ENCODE measurements around the gene TUBB4A. TPM values are rescaled to one million over a fixed set of nuclear protein-coding genes. Genes with fewer than 3 reads are reported as not detected.

TUBB4A gene
- total and polyA plus RNA-seq, 5 donors: 0.45 to 7.4 (median 2.6) TPM

DNA sequence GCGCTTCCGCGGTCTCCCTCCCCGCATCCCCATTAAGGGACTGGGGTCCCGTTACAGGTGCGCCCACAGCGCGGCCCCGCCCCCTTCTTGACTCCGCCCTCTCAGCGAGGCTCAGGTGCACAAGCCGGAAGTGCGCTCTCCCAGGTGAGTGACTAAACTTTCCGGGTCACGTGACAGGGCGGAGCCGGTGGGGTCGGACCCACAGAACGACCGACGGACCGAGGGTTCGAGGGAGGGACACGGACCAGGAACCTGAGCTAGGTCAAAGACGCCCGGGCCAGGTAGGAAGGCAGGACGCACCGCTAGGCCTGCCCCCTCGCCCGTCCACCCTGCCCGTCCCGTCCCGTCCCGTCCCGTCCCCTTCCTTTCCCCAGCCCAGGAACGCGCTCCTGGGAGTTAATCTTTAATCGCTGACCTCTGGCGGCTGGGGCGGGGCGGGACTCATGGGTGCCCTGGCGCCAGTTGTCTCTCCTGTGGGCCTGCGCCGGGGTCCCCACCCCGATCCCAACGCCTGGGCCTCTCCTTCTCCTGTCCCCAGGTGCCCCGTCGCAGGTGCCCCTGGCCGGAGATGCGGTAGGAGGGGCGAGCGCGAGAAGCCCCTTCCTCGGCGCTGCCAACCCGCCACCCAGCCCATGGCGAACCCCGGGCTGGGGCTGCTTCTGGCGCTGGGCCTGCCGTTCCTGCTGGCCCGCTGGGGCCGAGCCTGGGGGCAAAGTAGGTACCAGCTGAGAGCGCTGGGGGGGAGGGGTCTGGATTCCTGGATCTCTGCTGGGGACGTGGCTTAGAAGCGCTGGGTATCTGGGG is 37.8 kb downstream of the TUBB4A start, which contains the start of gene CRB3:
Gene CRB3, plus strand, starts transcription at position 202 of the 804 bp plus-strand sequence. Its CDS starts 431 bp downstream, at position 633.
- intact Hi-C loops (cut with DNase I): no loop called here
- Histone ChIP-seq H3K4me3 (ENCODE audit: low read length) (no peak within 1 kb of the TSS), H3K27ac (ENCODE audit: low read length) (no peak within 1 kb of the TSS), H3K9me3 (ENCODE audit: control insufficient read depth, low read length) (no peaks in the 10 kb centered on the region), H3K4me1 (ENCODE audit: control insufficient read depth, insufficient read depth, low read length) (no peaks in the 10 kb centered on the region), H3K27me3 (ENCODE audit: control insufficient read depth, insufficient read depth) (no peaks in the 10 kb centered on the region)
- DNase-seq (no peak), ATAC-seq (no peak)
- 3% methylated on average over 65 of the region's 65 CpGs for WGBS

DNA sequence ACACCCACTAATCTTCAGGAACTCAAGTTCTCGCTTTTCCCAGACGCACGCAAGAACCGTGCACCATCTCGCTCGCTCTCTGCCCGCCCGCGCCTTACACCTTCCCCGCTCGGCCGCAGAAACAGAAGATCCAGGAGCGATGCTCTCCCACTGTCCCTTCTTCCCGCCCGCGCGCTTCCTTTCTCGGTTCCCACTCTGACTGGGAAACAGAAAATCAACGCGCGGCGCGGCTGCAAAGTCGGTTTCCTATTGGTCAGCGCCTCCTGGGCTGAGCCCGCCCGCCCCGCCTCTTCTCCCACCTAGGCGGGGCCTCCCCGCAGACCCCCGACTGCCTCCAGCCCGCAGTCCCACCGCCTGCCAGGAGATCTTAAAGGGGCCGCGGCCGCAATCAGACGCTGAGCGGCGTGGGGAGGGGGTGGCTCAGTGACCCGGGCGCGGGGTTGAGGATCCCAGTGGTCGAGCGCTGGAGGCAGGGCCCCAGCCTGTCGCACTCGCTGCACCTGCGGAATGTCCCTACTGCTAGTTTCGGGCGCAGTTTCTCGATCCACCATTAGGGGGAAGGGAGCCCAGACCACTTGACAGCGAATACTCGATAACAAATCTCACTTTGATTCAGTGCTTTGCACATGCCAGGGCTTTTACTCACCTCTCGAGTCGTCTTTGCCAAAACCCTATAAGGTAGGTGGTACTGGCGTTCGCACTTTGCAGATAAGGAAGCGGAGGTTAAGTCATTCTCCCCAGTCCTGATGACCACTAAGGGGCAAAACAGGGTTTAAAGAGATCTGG is 41.8 kb downstream of the TUBB4A start:
- peak overlapping the region; percentile 87 for H3K4me3 ChIP-seq (ENCODE audit: low read length)
- ATAC-seq (peak; percentile 95 to 97), DNase-seq (peak; percentile 97 to 99 (median 98))
- no peaks in the 10 kb centered on the region for H3K27me3 ChIP-seq (ENCODE audit: control insufficient read depth, insufficient read depth)
- no peaks in the 10 kb centered on the region for H3K4me1 ChIP-seq (ENCODE audit: control insufficient read depth, insufficient read depth, low read length)
- intact Hi-C loops (cut with DNase I): no loop called here
- H3K9me3 ChIP-seq (ENCODE audit: control insufficient read depth, low read length): no peaks in the 10 kb centered on the region
- peak overlapping the region; percentile 48 for H3K27ac ChIP-seq (ENCODE audit: low read length)
- under 1% methylated on average over 57 of the region's 57 CpGs for WGBS

DNA sequence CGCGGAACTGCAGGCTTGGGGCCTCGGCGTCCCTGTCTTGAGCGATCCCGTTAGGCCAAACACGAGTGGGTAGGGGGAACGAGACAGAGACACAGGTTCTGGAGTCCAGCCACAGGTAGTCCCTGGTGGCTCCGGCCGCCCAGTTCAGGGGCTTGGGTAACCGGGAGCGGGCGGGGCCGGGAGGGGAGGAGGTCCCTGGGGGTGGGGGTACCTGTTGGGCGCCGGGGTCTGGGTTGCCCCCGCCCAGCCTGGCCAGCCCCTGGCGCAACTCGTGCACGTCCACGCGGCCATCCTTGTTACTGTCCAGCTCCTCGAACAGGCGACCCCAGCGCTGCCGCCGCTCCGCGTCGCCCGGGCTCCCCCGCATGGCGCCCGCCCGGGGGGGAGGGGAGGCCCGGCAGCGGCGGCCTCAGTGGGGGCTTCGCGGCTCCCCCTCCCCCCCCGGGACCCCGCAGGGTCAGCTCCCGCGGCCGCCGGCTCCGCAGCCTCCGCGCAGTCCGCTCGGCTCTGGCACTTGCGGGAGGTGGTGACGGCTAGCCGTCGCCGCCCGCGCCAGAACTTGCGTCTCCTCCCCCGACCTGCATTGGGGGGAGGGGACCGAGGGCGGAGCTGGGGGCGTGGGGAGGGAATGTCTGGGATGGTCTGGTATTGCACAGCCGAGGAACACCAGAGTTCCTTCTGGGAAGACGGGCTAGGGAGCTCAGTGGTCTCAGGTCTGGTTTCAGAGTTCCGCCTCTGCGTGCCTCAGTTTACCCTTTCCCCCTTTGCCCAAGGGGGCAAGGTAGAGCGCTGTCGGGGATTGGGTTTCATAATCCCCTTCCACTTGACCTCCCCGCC is 42.6 kb downstream of the TUBB4A start, which contains the start of gene SLC25A23:
Gene SLC25A23, minus strand, starts transcription at position 531 of the 837 bp plus-strand sequence. Its CDS starts 164 bp downstream, at position 367.
- peak; percentile 68 to 92 (median 90) for DNase-seq
- Histone ChIP-seq H3K9me3 (ENCODE audit: control insufficient read depth, low read length) (no peaks in the 10 kb centered on the region), H3K27me3 (ENCODE audit: control insufficient read depth, insufficient read depth) (no peaks in the 10 kb centered on the region), H3K4me3 (ENCODE audit: low read length) (peak within 1 kb of the TSS; percentile 87), H3K4me1 (ENCODE audit: control insufficient read depth, insufficient read depth, low read length) (no peaks in the 10 kb centered on the region), H3K27ac (ENCODE audit: low read length) (peak within 1 kb of the TSS; percentile 48)
- intact Hi-C loops (cut with DNase I): no loop called here
- ATAC-seq: peak; percentile 77 to 85
- 1% methylated on average over 70 of the region's 70 CpGs for WGBS

DNA sequence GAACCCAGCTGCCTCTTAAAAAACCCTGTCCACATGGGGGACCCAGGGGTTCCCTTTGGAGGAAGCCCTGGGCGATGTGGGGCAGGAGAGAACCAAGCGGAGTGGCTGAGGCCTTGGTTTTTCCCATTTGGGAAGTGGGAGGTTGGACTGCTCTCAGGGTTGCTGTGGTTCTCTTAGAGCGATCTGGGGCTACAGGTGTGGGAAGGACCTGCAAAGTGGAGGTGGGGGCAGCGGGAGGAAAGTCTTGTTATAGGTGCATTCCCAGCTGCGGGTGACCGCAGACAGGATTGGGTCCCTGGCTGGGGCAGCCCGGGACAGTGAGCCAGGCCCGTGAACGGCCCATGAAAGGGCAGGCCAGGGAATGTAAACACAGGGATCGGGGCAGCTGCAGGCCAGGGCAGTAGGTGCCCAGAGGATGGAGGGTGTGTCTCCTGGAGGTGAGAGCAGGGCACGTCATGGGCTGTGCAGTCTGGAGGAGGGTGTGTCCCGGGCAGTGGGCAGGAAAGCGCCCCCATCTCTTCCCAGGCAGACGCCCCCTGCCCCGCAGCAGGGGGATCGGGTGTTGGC is 43.3 kb downstream of the TUBB4A start:
- H3K27ac ChIP-seq (ENCODE audit: low read length): no peak overlapping the region
- WGBS: 42% methylated on average over 16 of the region's 16 CpGs
- peak overlapping the region; percentile 87 for H3K4me3 ChIP-seq (ENCODE audit: low read length)
- H3K4me1 ChIP-seq (ENCODE audit: control insufficient read depth, insufficient read depth, low read length): no peaks in the 10 kb centered on the region
- no peaks in the 10 kb centered on the region for H3K9me3 ChIP-seq (ENCODE audit: control insufficient read depth, low read length)
- H3K27me3 ChIP-seq (ENCODE audit: control insufficient read depth, insufficient read depth): no peaks in the 10 kb centered on the region
- ATAC-seq (no peak), DNase-seq (no peak)
- intact Hi-C loops (cut with DNase I): no loop called here

DNA sequence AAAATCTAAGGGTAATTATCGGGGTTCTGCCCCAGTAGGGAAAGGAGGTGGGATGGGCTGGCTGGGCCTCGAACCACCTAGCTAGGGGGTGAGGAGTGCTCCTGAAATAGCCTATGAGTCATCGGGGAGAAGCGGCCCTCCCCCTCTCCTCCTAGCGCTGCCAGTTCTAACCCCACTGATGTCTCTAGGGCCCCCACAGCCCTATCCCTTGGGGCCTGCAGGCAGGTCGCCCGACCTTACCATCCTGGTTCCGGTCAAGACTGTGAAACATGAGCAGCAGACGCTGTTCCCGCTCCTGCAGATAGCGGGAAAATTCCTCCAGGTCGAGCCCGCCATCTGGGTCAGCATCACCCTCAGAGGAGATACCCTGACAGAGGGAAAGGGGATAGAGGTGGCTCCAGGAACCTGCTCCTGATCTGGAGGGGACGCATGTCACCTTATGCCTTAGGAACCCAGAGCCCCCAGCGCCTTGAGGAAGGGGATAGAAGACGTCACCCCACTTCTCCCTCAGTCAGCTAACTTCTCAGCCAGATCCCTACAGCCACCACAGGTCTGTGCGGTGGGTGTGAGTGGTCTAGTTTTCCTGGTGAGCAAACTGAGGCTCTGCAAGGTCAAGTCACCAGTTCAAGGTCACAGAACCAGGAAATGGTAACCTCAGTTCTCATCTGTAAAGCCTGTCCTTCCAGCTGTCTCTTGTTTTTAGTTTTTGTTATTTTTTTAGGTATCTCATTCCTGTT is 44.0 kb downstream of the TUBB4A start:
- 85% methylated on average over 17 of the region's 17 CpGs for WGBS
- intact Hi-C loops (cut with DNase I): no loop called here
- Histone ChIP-seq H3K27ac (ENCODE audit: low read length) (no peak overlapping the region), H3K4me1 (ENCODE audit: control insufficient read depth, insufficient read depth, low read length) (no peaks in the 10 kb centered on the region), H3K9me3 (ENCODE audit: control insufficient read depth, low read length) (no peaks in the 10 kb centered on the region), H3K4me3 (ENCODE audit: low read length) (no peak overlapping the region), H3K27me3 (ENCODE audit: control insufficient read depth, insufficient read depth) (no peaks in the 10 kb centered on the region)
- ATAC-seq: no peak
- DNase-seq: no peak

DNA sequence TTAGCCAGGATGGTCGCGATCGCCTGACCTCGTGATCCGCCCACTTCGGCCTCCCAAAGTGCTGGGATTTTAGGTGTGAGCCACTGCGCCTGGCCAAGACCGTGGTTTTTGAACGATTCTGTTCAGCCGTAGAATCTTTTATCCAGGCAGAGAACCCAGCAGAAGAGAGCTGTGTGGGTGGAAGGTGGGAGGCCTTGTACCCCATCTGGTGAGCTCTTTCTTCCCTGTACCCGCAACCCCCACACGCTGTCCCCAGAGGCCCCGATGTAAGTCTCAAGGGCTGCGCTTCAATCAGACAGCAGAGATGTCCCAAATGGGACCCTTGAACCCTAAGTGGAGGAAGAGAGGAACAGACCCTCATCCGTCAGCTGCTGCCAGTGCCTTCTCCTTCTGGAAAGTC is 46.2 kb downstream of the TUBB4A start:
- H3K4me3 ChIP-seq (ENCODE audit: low read length): no peak overlapping the region
- intact Hi-C loops (cut with DNase I): no loop called here
- H3K9me3 ChIP-seq (ENCODE audit: control insufficient read depth, low read length): no peaks in the 10 kb centered on the region
- H3K4me1 ChIP-seq (ENCODE audit: control insufficient read depth, insufficient read depth, low read length): no peaks in the 10 kb centered on the region
- DNase-seq: no peak
- WGBS: 95% methylated on average over 15 of the region's 15 CpGs
- no peak overlapping the region for H3K27ac ChIP-seq (ENCODE audit: low read length)
- no peaks in the 10 kb centered on the region for H3K27me3 ChIP-seq (ENCODE audit: control insufficient read depth, insufficient read depth)
- ATAC-seq: no peak

DNA sequence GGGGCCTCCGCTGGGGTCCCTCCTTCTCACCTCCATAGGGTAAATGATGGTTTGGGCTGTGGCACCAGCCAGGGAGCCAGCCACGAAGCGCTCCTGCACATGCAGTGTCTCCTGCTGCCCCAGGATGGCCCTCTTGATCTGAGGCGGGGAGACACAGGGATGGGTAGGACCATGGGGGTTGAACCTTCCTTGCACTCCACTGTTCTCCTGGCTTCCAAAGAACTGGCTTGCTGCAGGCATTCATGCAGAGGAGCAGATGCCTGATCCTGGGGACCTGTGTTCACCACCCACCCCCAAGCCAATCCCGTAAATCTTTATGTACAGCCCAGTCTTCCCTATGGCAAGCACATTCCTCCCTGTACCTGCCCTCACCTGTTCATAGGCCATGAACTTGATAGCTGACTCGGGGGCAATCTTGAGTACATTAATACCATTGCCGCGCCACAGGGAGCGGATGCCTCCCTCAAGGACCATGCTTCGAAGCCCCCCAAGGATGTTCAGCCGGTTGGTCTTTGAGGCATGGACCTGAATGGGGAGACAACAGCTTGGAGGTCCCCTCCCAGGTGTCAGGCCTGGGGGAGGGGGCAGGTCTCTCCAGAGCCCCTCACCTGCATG is 48.1 kb downstream of the TUBB4A start:
- intact Hi-C loops (cut with DNase I): no loop called here
- ATAC-seq: no peak
- WGBS: 98% methylated on average over 11 of the region's 11 CpGs

DNA sequence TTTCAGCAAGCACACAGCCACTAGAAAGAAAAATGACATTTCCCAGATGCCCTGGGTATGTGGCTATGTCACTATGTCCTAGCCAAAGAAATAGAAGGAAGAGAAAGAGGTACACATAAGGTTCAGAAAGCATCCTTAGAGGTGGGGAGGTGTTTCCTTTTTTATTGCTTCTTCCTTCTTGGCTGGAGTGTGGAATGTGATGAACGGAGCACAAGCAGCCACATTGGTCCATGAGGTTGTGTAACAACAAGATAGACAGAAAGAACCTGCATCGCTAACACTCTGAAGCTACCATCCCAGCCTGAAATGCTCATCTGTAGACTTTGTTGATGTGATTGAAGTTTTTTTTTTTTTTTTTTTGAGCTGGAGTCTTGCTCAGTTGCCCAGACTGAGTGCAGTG is 49.2 kb downstream of the TUBB4A start:
- no peaks in the 10 kb centered on the region for H3K4me1 ChIP-seq (ENCODE audit: control insufficient read depth, insufficient read depth, low read length)
- no peaks in the 10 kb centered on the region for H3K27me3 ChIP-seq (ENCODE audit: control insufficient read depth, insufficient read depth)
- DNase-seq (no peak), ATAC-seq (no peak)
- intact Hi-C loops (cut with DNase I): no loop called here
- H3K27ac ChIP-seq (ENCODE audit: low read length): no peak overlapping the region
- 98% methylated on average over 2 of the region's 2 CpGs for WGBS
- no peaks in the 10 kb centered on the region for H3K9me3 ChIP-seq (ENCODE audit: control insufficient read depth, low read length)
- H3K4me3 ChIP-seq (ENCODE audit: low read length): no peak overlapping the region

More for the DNA sequence above, 48.1 kb downstream of the TUBB4A start:
- no peaks in the 10 kb centered on the region for H3K9me3 ChIP-seq (ENCODE audit: control insufficient read depth, low read length)
- no peak overlapping the region for H3K27ac ChIP-seq (ENCODE audit: low read length)
- no peaks in the 10 kb centered on the region for H3K27me3 ChIP-seq (ENCODE audit: control insufficient read depth, insufficient read depth)
- H3K4me1 ChIP-seq (ENCODE audit: control insufficient read depth, insufficient read depth, low read length): no peaks in the 10 kb centered on the region
- DNase-seq: no peak
- no peak overlapping the region for H3K4me3 ChIP-seq (ENCODE audit: low read length)

DNA sequence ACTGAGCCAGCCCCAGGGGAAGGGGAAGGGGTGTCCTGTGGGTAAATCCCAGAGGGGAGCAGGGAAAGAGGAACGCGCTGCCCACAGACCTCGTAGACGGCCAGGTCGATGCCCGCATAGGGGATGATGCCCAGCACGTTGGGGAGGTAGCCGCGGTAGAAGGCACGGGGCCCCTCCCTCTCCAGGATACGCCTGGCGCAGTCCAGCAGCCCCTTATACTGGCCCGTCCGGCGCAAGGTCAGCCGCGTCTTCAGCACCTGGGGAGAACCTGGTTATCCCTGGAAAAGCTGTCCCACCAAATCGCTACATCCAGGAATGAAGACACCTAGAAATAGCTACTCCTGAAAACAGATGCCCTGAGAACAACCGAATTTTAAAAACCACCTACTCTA is 49.9 kb downstream of the TUBB4A start:
- no peak for ATAC-seq
- no peaks in the 10 kb centered on the region for H3K4me1 ChIP-seq (ENCODE audit: control insufficient read depth, insufficient read depth, low read length)
- H3K9me3 ChIP-seq (ENCODE audit: control insufficient read depth, low read length): no peaks in the 10 kb centered on the region
- intact Hi-C loops (cut with DNase I): no loop called here
- H3K27me3 ChIP-seq (ENCODE audit: control insufficient read depth, insufficient read depth): no peaks in the 10 kb centered on the region
- H3K4me3 ChIP-seq (ENCODE audit: low read length): no peak overlapping the region
- no peak overlapping the region for H3K27ac ChIP-seq (ENCODE audit: low read length)
- WGBS: 96% methylated on average over 19 of the region's 19 CpGs
- no peak for DNase-seq
